Measurements from ENCODE around the gene NT5C1A.

- no peak for TF ChIP-seq CTCF (conservative IDR thresholded peaks at IDR 0.05; ENCODE audit: low read length)
- TF ChIP-seq EZH2phosphoT487 (IDR thresholded peaks at IDR 0.05; ENCODE audit: borderline replicate concordance) = no peak
Measured at GRCh38 chr1:39690225-39690624, 18.3 kb upstream of the NT5C1A start.
